ENCODE results near the gene NPHP4.

- TF ChIP-seq CTCF (IDR thresholded peaks at IDR 0.05; ENCODE audit: extremely low read depth in 1 of 2, insufficient read depth in 1 of 2, low read depth in 1 of 2, low read length in 2 of 2): no peak
- TF ChIP-seq POLR2A (IDR thresholded peaks at IDR 0.05; ENCODE audit: low read depth, low read length): no peak
- TF ChIP-seq MYC (IDR thresholded peaks at IDR 0.05; ENCODE audit: low read depth, low read length): no peak
- no peak for TF ChIP-seq POLR2AphosphoS5 (IDR thresholded peaks at IDR 0.05; ENCODE audit: insufficient read depth, low read depth, low read length)
- no peak for TF ChIP-seq FOS (IDR thresholded peaks at IDR 0.05; ENCODE audit: borderline replicate concordance, insufficient read depth, low read length)
Observed at GRCh38 chr1:5971471-5972197, 20.6 kb downstream of the NPHP4 start.

Data from endothelial cell of umbilical vein (primary cell).